KMS-11 (cell line): Measurements from ENCODE around the gene SECISBP2L.

ENCODE experiments used
- H2AFZ ChIP-seq: fragments of 200-600 bp; sonication (generic); 2 replicates; pipeline ENCODE4 v1.6.1; 2016; ENCODE audit warnings: antibody characterized with exemption, mixed run types, low read depth
- H3K27ac ChIP-seq: fragments of 200-600 bp; sonication (generic); 2 replicates; pipeline ENCODE4 v1.6.1; 2016; ENCODE audit warnings: mild to moderate bottlenecking, mixed run types
- H3K27me3 ChIP-seq: fragments of 200-600 bp; sonication (generic); 2 replicates; pipeline ENCODE4 v1.6.1; 2017; ENCODE audit warnings: mild to moderate bottlenecking, low read depth, mixed run types, moderate library complexity; ENCODE audit not compliant: insufficient read depth
- H3K36me3 ChIP-seq: fragments of 200-600 bp; sonication (generic); 2 replicates; pipeline ENCODE4 v1.6.1; 2017; ENCODE audit warnings: mild to moderate bottlenecking, mixed run types; ENCODE audit not compliant: insufficient read depth
- H3K4me1 ChIP-seq: fragments of 200-600 bp; sonication (generic); 2 replicates; pipeline ENCODE4 v1.6.1; 2016; ENCODE audit warnings: mild to moderate bottlenecking, low read depth, mixed run types; ENCODE audit not compliant: poor library complexity, severe bottlenecking
- H3K4me2 ChIP-seq: fragments of 200-600 bp; sonication (generic); 2 replicates; pipeline ENCODE4 v1.7.0; 2016; ENCODE audit warnings: mild to moderate bottlenecking, mixed run types
- H3K4me3 ChIP-seq: fragments of 200-600 bp; sonication (generic); IDR thresholded peaks from 2 replicates; pipeline ENCODE4 v1.6.1; 2017; ENCODE audit warnings: low read depth, low read length, mixed read lengths; ENCODE audit not compliant: insufficient read depth
- H3K79me2 ChIP-seq: fragments of 200-600 bp; sonication (generic); 2 replicates; pipeline ENCODE4 v1.6.1; 2016; ENCODE audit warnings: low read depth, mixed run types; ENCODE audit not compliant: insufficient read depth
- H3K9ac ChIP-seq: fragments of 200-600 bp; sonication (generic); 2 replicates; pipeline ENCODE4 v1.6.1; 2016; ENCODE audit warnings: mild to moderate bottlenecking, mixed run types
- H4K20me1 ChIP-seq: fragments of 200-600 bp; sonication (generic); 2 replicates; pipeline ENCODE4 v1.6.1; 2016; ENCODE audit warnings: mild to moderate bottlenecking, mixed run types; ENCODE audit not compliant: insufficient read depth
- TF ChIP-seq, protein P1 (sequence below): fragments of 200-600 bp; sonication (generic); conservative IDR thresholded peaks from 2 replicates; pipeline ENCODE4 v1.6.1; 2017; ENCODE audit warnings: low read depth, mild to moderate bottlenecking, antibody characterized with exemption, low read length, moderate library complexity, mixed read lengths

The SECISBP2L gene

DNA sequence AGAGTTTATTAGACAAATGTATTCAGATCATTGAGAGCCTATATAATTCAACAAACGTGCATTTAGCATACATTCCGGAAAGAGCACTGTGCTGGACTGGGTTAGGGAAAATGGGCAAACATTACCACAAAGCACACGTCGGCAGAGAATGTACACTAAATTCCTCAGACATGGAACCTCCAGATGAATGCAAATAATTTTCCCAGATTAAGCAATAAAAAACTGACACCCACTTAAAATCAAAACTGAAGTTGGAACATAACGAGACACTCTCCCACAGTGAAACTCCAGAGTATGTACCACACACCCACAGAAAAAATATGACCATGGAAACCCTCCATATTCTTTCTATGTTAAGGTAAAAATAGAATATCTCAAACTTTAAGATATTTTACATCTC lies 4.8 kb downstream of the SECISBP2L start:
- Histone ChIP-seq H3K4me1 (peaks cover 51% of the 10 kb centered on the region), H3K4me2 (no peak overlapping the region)

DNA sequence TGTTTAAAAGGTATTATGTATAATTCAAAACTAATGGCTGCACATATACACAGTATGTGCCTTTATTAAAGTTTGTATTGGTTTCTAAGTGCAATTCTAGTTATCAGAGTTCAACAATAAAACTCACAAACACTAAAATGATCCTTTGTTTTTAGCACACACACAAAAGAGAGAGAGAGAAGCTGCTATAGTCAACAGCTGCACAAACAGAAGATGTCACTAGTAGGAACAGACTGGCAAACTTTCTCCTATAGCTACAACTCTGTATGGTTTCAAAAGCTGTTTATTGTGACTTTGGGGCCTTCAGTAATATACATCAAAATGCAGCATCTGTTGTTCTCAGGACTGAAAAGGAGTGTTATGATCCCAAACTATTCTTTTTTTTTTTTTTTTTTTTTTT lies 6.1 kb downstream of the SECISBP2L start:
- Histone ChIP-seq H3K36me3 (no peaks in the 10 kb centered on the region), H3K9ac (no peak overlapping the region), H4K20me1 (no peaks in the 10 kb centered on the region), H3K27ac (no peak overlapping the region), H3K4me2 (no peak overlapping the region), H3K27me3 (no peaks in the 10 kb centered on the region), H2AFZ (no peak overlapping the region), H3K4me1 (peaks cover 51% of the 10 kb centered on the region), H3K79me2 (peaks cover 64% of the 10 kb centered on the region), H3K4me3 (no peak overlapping the region)
- TF ChIP-seq, protein P1, sequence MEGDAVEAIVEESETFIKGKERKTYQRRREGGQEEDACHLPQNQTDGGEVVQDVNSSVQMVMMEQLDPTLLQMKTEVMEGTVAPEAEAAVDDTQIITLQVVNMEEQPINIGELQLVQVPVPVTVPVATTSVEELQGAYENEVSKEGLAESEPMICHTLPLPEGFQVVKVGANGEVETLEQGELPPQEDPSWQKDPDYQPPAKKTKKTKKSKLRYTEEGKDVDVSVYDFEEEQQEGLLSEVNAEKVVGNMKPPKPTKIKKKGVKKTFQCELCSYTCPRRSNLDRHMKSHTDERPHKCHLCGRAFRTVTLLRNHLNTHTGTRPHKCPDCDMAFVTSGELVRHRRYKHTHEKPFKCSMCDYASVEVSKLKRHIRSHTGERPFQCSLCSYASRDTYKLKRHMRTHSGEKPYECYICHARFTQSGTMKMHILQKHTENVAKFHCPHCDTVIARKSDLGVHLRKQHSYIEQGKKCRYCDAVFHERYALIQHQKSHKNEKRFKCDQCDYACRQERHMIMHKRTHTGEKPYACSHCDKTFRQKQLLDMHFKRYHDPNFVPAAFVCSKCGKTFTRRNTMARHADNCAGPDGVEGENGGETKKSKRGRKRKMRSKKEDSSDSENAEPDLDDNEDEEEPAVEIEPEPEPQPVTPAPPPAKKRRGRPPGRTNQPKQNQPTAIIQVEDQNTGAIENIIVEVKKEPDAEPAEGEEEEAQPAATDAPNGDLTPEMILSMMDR: no peak

More for the DNA sequence above, 4.8 kb downstream of the SECISBP2L start:
- H3K27ac ChIP-seq: no peak overlapping the region
- H4K20me1 ChIP-seq: no peaks in the 10 kb centered on the region
- H3K36me3 ChIP-seq: no peaks in the 10 kb centered on the region
- H2AFZ ChIP-seq: no peak overlapping the region
- TF ChIP-seq, protein P1: no peak
- no peaks in the 10 kb centered on the region for H3K27me3 ChIP-seq
- H3K9ac ChIP-seq: no peak overlapping the region
- no peak overlapping the region for H3K4me3 ChIP-seq
- peaks cover 74% of the 10 kb centered on the region for H3K79me2 ChIP-seq

DNA sequence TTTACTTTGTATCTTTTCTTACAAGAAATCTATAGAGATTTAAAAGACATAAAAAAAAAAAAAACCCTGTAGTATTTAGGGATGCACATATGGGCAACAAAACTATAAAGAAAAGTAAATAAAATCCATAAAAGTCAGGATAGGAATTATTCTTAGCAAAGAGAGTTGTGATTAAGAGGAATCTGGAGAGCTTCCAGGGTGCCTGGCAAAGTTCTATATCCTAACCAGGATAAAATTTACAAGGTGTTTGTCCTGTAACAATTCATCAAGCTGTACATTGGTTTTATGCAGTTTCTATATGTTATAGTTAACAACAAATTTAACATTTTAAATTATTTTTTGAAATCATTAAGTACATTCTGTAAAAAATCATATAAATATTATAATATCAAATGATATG lies 7.9 kb downstream of the SECISBP2L start:
- no peak overlapping the region for H3K4me2 ChIP-seq
- TF ChIP-seq, protein P1: no peak
- no peaks in the 10 kb centered on the region for H3K36me3 ChIP-seq
- H2AFZ ChIP-seq: no peak overlapping the region
- no peaks in the 10 kb centered on the region for H4K20me1 ChIP-seq
- no peak overlapping the region for H3K27ac ChIP-seq
- peaks cover 37% of the 10 kb centered on the region for H3K4me1 ChIP-seq
- no peaks in the 10 kb centered on the region for H3K27me3 ChIP-seq
- no peak overlapping the region for H3K9ac ChIP-seq
- H3K79me2 ChIP-seq: peaks cover 46% of the 10 kb centered on the region
- no peak overlapping the region for H3K4me3 ChIP-seq

DNA sequence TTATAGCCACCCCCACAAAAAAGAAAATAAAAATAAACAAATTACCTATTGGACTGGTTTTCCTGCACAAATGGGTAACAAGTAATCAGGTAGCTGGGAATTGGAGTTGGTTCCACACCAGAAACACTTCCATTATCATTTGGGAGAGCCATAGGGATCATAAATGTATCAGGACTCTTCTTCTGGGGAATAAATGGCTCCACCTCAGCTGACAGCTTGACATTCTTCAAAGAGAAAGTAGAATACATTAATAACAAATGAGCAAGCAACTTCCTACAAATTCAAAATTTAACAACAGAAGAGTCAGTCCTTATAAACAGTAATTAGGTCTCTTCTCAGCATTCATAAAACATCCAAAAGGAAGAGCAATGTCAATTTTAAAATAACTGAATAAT lies 8.7 kb downstream of the SECISBP2L start:
- peaks cover 40% of the 10 kb centered on the region for H3K79me2 ChIP-seq
- H3K27me3 ChIP-seq: no peaks in the 10 kb centered on the region
- H2AFZ ChIP-seq: no peak overlapping the region
- no peaks in the 10 kb centered on the region for H4K20me1 ChIP-seq
- peak overlapping the region; percentile 34; the same call in 1 of the 2 replicates for H3K4me2 ChIP-seq
- no peak overlapping the region for H3K4me3 ChIP-seq
- H3K36me3 ChIP-seq: no peaks in the 10 kb centered on the region
- no peak overlapping the region for H3K27ac ChIP-seq
- no peak overlapping the region for H3K9ac ChIP-seq
- H3K4me1 ChIP-seq: peaks cover 32% of the 10 kb centered on the region
- TF ChIP-seq, protein P1: no peak
